Common myeloid progenitor, CD34-positive (primary cell): Measurements from ENCODE around the gene MBNL1.

Source experiments
- CTCF ChIA-PET: fragments of 350-600 bp; sonication (Branson Sonifier 250); formaldehyde crosslinking; loops from one replicate; lab custom pipeline; 2021; ENCODE audit warnings: antibody characterized with exemption; lab: Charles Lee
- POLR2A ChIA-PET: fragments of 350-600 bp; sonication (Branson Sonifier 250); formaldehyde crosslinking; loops from one replicate; lab custom pipeline; 2021; ENCODE audit warnings: antibody characterized with exemption; lab: Charles Lee
- DNase-seq, 3 donors: peaks; one replicate each; pipeline versions ENCODE4 v3.0.0 to v3.0.0-alpha.2; 2013
- H3K27ac ChIP-seq, 2 experiments: 1 replicate in 1 of 2; 2 replicates in 1 of 2; pipeline ENCODE4 v1.7.0; 2013; ENCODE audit warnings: inconsistent platforms in 2 of 2, low read length in 2 of 2, mild to moderate bottlenecking in 2 of 2, low read depth in 1 of 2, moderate library complexity in 1 of 2; ENCODE audit not compliant: severe bottlenecking in 2 of 2, insufficient read depth in 1 of 2, poor library complexity in 1 of 2
- H3K27me3 ChIP-seq, 5 experiments: replicated peaks in 2 of 5; 1 replicate in 3 of 5; 2 replicates in 2 of 5; pipeline versions ENCODE4 v1.6.1 to v1.7.0; 2013; ENCODE audit warnings: low read length in 4 of 5, mild to moderate bottlenecking in 2 of 5, moderate library complexity in 2 of 5, inconsistent platforms in 1 of 5; ENCODE audit not compliant: insufficient read depth in 5 of 5, control insufficient read depth in 4 of 5
- H3K36me3 ChIP-seq, 4 experiments: 1 replicate in 2 of 4; 2 replicates in 2 of 4; pipeline versions ENCODE4 v1.6.1 to v1.7.0; 2013; ENCODE audit warnings: low read length in 3 of 4, control low read depth in 1 of 4, mild to moderate bottlenecking in 1 of 4; ENCODE audit not compliant: control insufficient read depth in 4 of 4, insufficient read depth in 4 of 4
- H3K4me1 ChIP-seq, 4 experiments: 1 replicate in 3 of 4; 2 replicates in 1 of 4; pipeline versions ENCODE4 v1.6.1 to v1.7.1; 2013; ENCODE audit warnings: low read length in 3 of 4, mild to moderate bottlenecking in 3 of 4, control low read depth in 1 of 4, inconsistent platforms in 1 of 4, moderate library complexity in 1 of 4; ENCODE audit not compliant: control insufficient read depth in 4 of 4, insufficient read depth in 4 of 4; ENCODE audit errors: control extremely low read depth in 1 of 4
- H3K4me3 ChIP-seq, 7 experiments: 1 replicate in 4 of 7; 2 replicates in 3 of 7; pipeline versions ENCODE4 v1.5.1 to v1.7.0; 2013; ENCODE audit warnings: mild to moderate bottlenecking in 7 of 7, low read length in 6 of 7, moderate library complexity in 6 of 7, inconsistent platforms in 2 of 7, low read depth in 2 of 7, control low read depth in 1 of 7; ENCODE audit not compliant: insufficient read depth in 4 of 7, control insufficient read depth in 1 of 7; ENCODE audit errors: extremely low read depth in 1 of 7
- H3K9me3 ChIP-seq, 5 experiments: 1 replicate in 4 of 5; 2 replicates in 1 of 5; pipeline versions ENCODE4 v1.6.1 to v1.7.1; 2013; ENCODE audit warnings: low read length in 4 of 5, mild to moderate bottlenecking in 2 of 5, inconsistent platforms in 1 of 5, low read depth in 1 of 5, moderate library complexity in 1 of 5; ENCODE audit not compliant: control insufficient read depth in 4 of 5, insufficient read depth in 2 of 5; ENCODE audit errors: control extremely low read depth in 1 of 5
- WGBS: methylation state at CpG from one replicate; pipeline ENCODE4 v1.1.5; 2013; ENCODE audit not compliant: insufficient coverage; 5-methylcytosine and 5-hydroxymethylcytosine counted together

The MBNL1 gene

DNA sequence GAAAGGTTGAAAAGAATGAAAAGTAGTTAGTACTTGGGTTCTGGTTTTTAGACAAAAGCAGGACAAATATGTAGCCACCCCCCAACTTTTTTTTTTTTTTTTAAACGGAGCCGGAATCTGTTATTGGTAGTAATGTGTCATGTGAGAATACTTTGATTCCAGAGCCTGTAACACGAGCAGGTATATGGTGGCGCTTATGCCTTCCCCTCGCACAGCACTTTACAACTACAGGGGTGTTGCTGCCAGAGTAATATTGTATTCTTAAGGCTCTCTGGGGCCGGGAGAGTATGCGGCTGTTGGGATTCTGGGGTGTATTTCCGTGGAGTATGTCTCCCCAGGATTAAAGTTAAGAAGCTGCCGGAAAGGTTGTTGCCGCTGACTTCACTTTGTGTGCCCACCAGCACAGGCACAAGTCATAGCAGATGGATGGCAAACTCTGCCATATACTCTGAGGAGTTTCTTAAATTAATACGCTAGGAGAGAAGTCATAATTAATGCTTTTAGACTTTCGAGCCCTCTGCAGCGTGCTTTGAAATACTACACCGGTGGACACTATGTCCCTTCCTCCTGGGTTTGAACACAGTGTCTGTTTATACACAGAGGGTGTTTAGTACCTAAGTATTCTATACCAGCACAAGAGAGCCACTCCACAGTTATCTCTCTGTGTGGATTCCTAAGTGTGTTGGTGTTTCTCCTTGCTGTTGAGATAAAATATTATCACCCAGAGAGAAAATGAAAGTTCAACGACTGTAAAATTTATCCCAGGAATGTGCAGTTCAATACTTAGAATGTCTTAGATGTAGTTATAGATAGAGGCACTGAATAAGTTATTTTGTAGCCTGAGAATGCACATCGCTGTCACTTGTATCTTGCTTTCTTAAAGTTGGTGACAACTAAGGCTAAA lies 1.4 kb downstream of the MBNL1 start:
- H3K36me3 ChIP-seq: peaks cover 0 to 17% (median 4%) of the 10 kb centered on the region in 4 experiments
- peaks cover 34 to 70% (median 53%) of the 10 kb centered on the region in 4 experiments for H3K4me1 ChIP-seq
- peak; percentile 52 to 74 (median 67) for DNase-seq
- CTCF ChIA-PET: interaction anchor here (0.6 to 2.3 kb wide), 9 partner anchors 10 to 88 kb away, joined by 3 to 9 read pairs (median 3); no protein-coding TSS in a partner anchor
- H3K27ac ChIP-seq: peak overlapping the region; percentile 90 to 96
- POLR2A ChIA-PET: interaction anchor here (0.6 to 2.1 kb wide), 8 partner anchors 10 to 93 kb away, joined by 3 to 11 read pairs (median 4); no protein-coding TSS in a partner anchor
- H3K9me3 ChIP-seq: no peaks in the 10 kb centered on the region
- no peaks in the 10 kb centered on the region for H3K27me3 ChIP-seq
- WGBS: 0% methylated on average over 7 of the region's 16 CpGs
- H3K4me3 ChIP-seq: peak overlapping the region; percentile 53 to 100 (median 94)

DNA sequence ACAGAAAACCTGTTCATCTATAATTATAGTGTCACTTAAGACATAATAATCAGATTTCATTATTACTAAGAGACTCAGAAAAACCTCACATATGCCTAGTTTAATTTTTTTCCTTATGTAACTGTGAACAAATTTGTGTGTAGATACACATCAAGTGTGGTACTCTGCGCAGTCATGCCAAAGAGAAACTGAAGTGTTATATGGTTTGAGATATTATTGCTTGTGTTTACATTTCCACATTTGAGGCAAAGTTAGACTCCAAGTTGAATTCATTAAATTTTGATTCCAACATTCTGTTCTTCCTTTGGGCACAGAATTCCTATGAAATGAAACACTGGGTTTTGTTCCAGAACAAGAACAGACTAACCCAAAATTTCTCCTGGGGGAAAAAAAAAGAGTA lies 2.2 kb downstream of the MBNL1 start:
- Histone ChIP-seq H3K36me3 (peaks cover 0 to 18% (median 3%) of the 10 kb centered on the region in 4 experiments), H3K4me1 (peaks cover 36 to 69% (median 51%) of the 10 kb centered on the region in 4 experiments), H3K27ac (peak overlapping the region; percentile 90 to 96), H3K9me3 (no peaks in the 10 kb centered on the region), H3K4me3 (peak overlapping the region in 6 of 7 experiments; percentile 83 to 100 (median 96)), H3K27me3 (no peaks in the 10 kb centered on the region)
- no CpG with 5 or more reads among the region's 1 CpG for WGBS
- POLR2A ChIA-PET: no interaction called here
- DNase-seq: peak in 1 of 3 donors; percentile 54
- CTCF ChIA-PET: interaction anchor here (1.0 kb wide), 1 partner anchor 27 kb away, joined by 3 read pairs; no protein-coding TSS in a partner anchor

- Histone ChIP-seq H3K4me3 (peak overlapping the region in 6 of 7 experiments; percentile 83 to 100 (median 96)), H3K4me1 (peaks cover 32 to 68% (median 50%) of the 10 kb centered on the region in 4 experiments), H3K36me3 (peaks cover 0 to 16% (median under 1%) of the 10 kb centered on the region in 4 experiments), H3K27ac (peak overlapping the region; percentile 90 to 96), H3K9me3 (no peaks in the 10 kb centered on the region), H3K27me3 (no peaks in the 10 kb centered on the region)
- ChIA-PET CTCF (interaction anchor here (1.0 to 1.1 kb wide), 3 partner anchors 11 to 27 kb away, joined by 3 to 4 read pairs (median 3); no protein-coding TSS in a partner anchor), POLR2A (interaction anchor here (0.5 to 1.4 kb wide), 3 partner anchors 67 to 182 kb away, joined by 3 to 8 read pairs (median 3); no protein-coding TSS in a partner anchor)
- 14% methylated on average over 1 of the region's 5 CpGs for WGBS
- no peak for DNase-seq
Measured at GRCh38 chr3:152271501-152272236, 2.9 kb downstream of the MBNL1 start.

- DNase-seq: peak; percentile 50 to 69 (median 65)
- peak overlapping the region in 6 of 7 experiments; percentile 83 to 100 (median 96) for H3K4me3 ChIP-seq
- no peaks in the 10 kb centered on the region for H3K27me3 ChIP-seq
- peak overlapping the region; percentile 90 to 96 for H3K27ac ChIP-seq
- ChIA-PET POLR2A (interaction anchor here (1.4 kb wide), 1 partner anchor 69 kb away, joined by 3 read pairs; no protein-coding TSS in a partner anchor), CTCF (interaction anchor here (0.7 to 2.5 kb wide), 6 partner anchors 10 to 197 kb away, joined by 3 to 10 read pairs (median 4); no protein-coding TSS in a partner anchor)
- H3K4me1 ChIP-seq: peaks cover 23 to 64% (median 46%) of the 10 kb centered on the region in 4 experiments
- H3K9me3 ChIP-seq: no peaks in the 10 kb centered on the region
- WGBS: no CpG with 5 or more reads among the region's 3 CpGs
- H3K36me3 ChIP-seq: peaks cover 0 to 16% (median 0%) of the 10 kb centered on the region in 4 experiments
Measured at GRCh38 chr3:152272771-152273242, 4.1 kb downstream of the MBNL1 start.

- 81% methylated on average over 1 of the region's 1 CpG for WGBS
- ChIA-PET POLR2A (interaction anchor here (0.8 kb wide), 1 partner anchor 54 kb away, joined by 3 read pairs; no protein-coding TSS in a partner anchor), CTCF (interaction anchor here (0.8 to 1.4 kb wide), 2 partner anchors 37 to 91 kb away, joined by 3 to 4 read pairs; no protein-coding TSS in a partner anchor)
- Histone ChIP-seq H3K27me3 (no peaks in the 10 kb centered on the region), H3K36me3 (peaks cover 0 to 21% (median under 1%) of the 10 kb centered on the region in 4 experiments), H3K27ac (peak overlapping the region in 1 of 2 experiments; percentile 96), H3K4me1 (peaks cover 34 to 87% (median 67%) of the 10 kb centered on the region in 4 experiments), H3K9me3 (no peaks in the 10 kb centered on the region), H3K4me3 (peak overlapping the region in 2 of 7 experiments; percentile 34 to 48)
- DNase-seq: no peak
Measured at GRCh38 chr3:152276681-152277080, 8.0 kb downstream of the MBNL1 start.

- POLR2A ChIA-PET: interaction anchor here (0.8 kb wide), 1 partner anchor 54 kb away, joined by 3 read pairs; no protein-coding TSS in a partner anchor
Measured at GRCh38 chr3:152277198-152277597, 8.5 kb downstream of the MBNL1 start.

More at GRCh38 chr3:152277198-152277597, 8.5 kb downstream of the MBNL1 start:
- H3K27ac ChIP-seq: peak overlapping the region in 1 of 2 experiments; percentile 50
- H3K4me1 ChIP-seq: peaks cover 36 to 91% (median 69%) of the 10 kb centered on the region in 4 experiments
- no peaks in the 10 kb centered on the region for H3K9me3 ChIP-seq
- DNase-seq: no peak
- no CpG with 5 or more reads among the region's 1 CpG for WGBS
- no peaks in the 10 kb centered on the region for H3K27me3 ChIP-seq
- CTCF ChIA-PET: interaction anchor here (0.8 to 1.4 kb wide), 3 partner anchors 8 to 91 kb away, joined by 3 to 4 read pairs (median 3); partner anchors contain the start of gene MBNL1
- peaks cover 0 to 21% (median under 1%) of the 10 kb centered on the region in 4 experiments for H3K36me3 ChIP-seq
- peak overlapping the region in 2 of 7 experiments; percentile 17 to 34 for H3K4me3 ChIP-seq
